Transverse colon (tissue), 4 donors: ENCODE results near the gene CLTC. TPM values are rescaled to one million over a fixed set of nuclear protein-coding genes. Genes with fewer than 3 reads are reported as not detected.

Experiments
- DNase-seq: peaks from one replicate; pipeline ENCODE4 v3.0.0-alpha.2; 2019
- H3K27ac ChIP-seq, 4 donors: fragments of 200-600 bp; sonication (generic); 2 replicates each; pipeline ENCODE4 v1.5.1; 2016 to 2018; ENCODE audit warnings: inconsistent platforms in 4 of 4
- H3K27me3 ChIP-seq: fragments of 200-600 bp; sonication (generic); 2 replicates; pipeline ENCODE4 v1.5.1; 2017; ENCODE audit warnings: inconsistent platforms
- H3K36me3 ChIP-seq, 4 donors: fragments of 200-600 bp; sonication (generic); 2 replicates each; pipeline ENCODE4 v1.5.1; 2017 to 2019; ENCODE audit warnings: inconsistent platforms in 4 of 4
- H3K4me1 ChIP-seq, 4 donors: fragments of 200-600 bp; sonication (generic); 2 replicates each; pipeline ENCODE4 v1.5.1; 2017 to 2020; ENCODE audit warnings: inconsistent platforms in 4 of 4
- H3K4me3 ChIP-seq, 4 donors: fragments of 200-600 bp; sonication (generic); 1 replicate in 1 of 4; 2 replicates in 3 of 4; pipeline versions ENCODE4 v1.5.1 to v1.6.1; 2017 to 2019; ENCODE audit warnings: inconsistent platforms in 4 of 4
- H3K9me3 ChIP-seq, 2 donors: fragments of 200-600 bp; sonication (generic); 2 replicates each; pipeline ENCODE4 v1.5.1; 2017 to 2019; ENCODE audit warnings: inconsistent platforms in 2 of 2
- CTCF ChIP-seq, 5 experiments: fragments of 200-600 bp in 3 of 5; fragments of 450-650 bp in 2 of 5; sonication (generic) in 3 of 5; IDR thresholded peaks; 1 replicate in 2 of 5; 2 replicates in 3 of 5; pipeline ENCODE4 v1.5.1; 2016 to 2017; ENCODE audit warnings: antibody characterized with exemption in 5 of 5, inconsistent platforms in 3 of 5, mild to moderate bottlenecking in 2 of 5, moderate library complexity in 1 of 5
- EP300 ChIP-seq: sonication (generic); formaldehyde crosslinking; IDR thresholded peaks from one replicate; pipeline ENCODE4 v1.6.1; 2017; ENCODE audit warnings: antibody characterized with exemption, low read depth
- POLR2A ChIP-seq: fragments of 450-650 bp; IDR thresholded peaks from one replicate; pipeline ENCODE4 v1.6.1; 2016; ENCODE audit warnings: antibody characterized with exemption, mild to moderate bottlenecking, moderate library complexity
- POLR2AphosphoS5 ChIP-seq, 3 donors: sonication (generic); formaldehyde crosslinking; IDR thresholded peaks; one replicate each; pipeline ENCODE4 v1.6.1; 2016; ENCODE audit warnings: antibody characterized with exemption in 3 of 3
- WGBS, 2 donors: methylation state at CpG; one replicate each; pipeline ENCODE4 v1.1.5; 2018; ENCODE audit warnings: low coverage in 1 of 2; 5-methylcytosine and 5-hydroxymethylcytosine counted together
- in situ Hi-C, 4 donors: fragments of 200-750 bp; cut with MboI; loops; one replicate each; pipeline versions ENCODE4 v1.15.0 to v1.15.1; 2017; ENCODE audit warnings: low sequenced_read_pairs in 3 of 4, low pct_ligation_motif_present in 1 of 4, low pct_unique_long_range_greater_than_20kb in 1 of 4
- intact Hi-C: fragments of 100-400 bp; cut with DNase I; formaldehyde crosslinking; loops from one replicate; pipeline ENCODE4 v1.15.1; 2023; ENCODE audit warnings: low total_unique reads
- total RNA-seq, 4 donors: library from RNA; depleted of rRNA; stranded (reverse); fragments of >200 nt; gene quantifications; one replicate each; pipeline ENCODE4 v1.1.0, GENCODE V29; 2016

The CLTC gene
- total RNA-seq, 4 donors from 2014 or later: 165 to 283 (median 242) TPM

DNA sequence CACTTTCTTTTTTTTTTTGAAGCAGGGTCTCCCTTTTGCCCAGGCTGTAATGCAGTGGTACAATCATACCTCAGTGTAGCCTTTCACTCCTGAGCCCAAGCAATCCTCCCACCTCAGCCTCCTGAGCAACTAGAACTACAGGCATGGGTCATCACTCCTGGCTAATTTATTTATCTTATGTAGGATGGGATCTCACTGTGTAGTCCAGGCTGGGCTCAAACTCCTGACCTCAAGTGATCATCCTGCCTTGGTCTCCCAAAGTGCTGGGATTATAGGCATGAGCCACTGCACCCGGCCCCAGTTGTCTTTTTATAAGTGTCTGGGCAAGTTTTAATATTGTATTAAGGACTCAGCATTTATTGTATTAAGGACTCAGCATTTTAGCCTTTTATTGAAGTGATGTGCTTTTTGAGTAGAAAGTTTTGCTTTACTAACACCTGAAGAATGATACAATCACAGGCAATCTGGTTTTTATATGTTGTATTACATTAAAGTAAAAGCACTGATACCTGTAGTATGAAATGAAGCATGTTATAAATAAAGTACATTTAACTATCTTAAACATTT, 110.7 kb downstream of the CLTC start:
- WGBS, 2 donors: 91 to 100% methylated on average over 1 of the region's 1 CpG
- no peak for DNase-seq
- H3K9me3 ChIP-seq: no peaks in the 10 kb centered on the region
- in situ Hi-C loops (loop anchor here in 2 of 4 donors (25.0 kb wide), 1 partner anchor 307 kb away; no protein-coding TSS in a partner anchor), intact Hi-C loops (no loop called here)
- H3K27me3 ChIP-seq: no peaks in the 10 kb centered on the region
- H3K27ac ChIP-seq: peak overlapping the region in 2 of 4 donors; percentile 16 to 29
- H3K4me1 ChIP-seq: peaks cover 4 to 84% (median 35%) of the 10 kb centered on the region in 4 donors
- no peak for TF ChIP-seq POLR2A
- TF ChIP-seq CTCF (IDR thresholded peaks at IDR 0.05): no peak
- no peak for TF ChIP-seq POLR2AphosphoS5 (IDR thresholded peaks at IDR 0.05)
- no peak for TF ChIP-seq EP300
- no peak overlapping the region for H3K4me3 ChIP-seq
- H3K36me3 ChIP-seq: peaks cover 0 to 1% (median 0%) of the 10 kb centered on the region in 4 donors

GRCh38 chr17:59733697-59734096, 114.0 kb downstream of the CLTC start:
- Histone ChIP-seq H3K9me3 (no peaks in the 10 kb centered on the region), H3K4me3 (no peak overlapping the region), H3K4me1 (peaks cover 4 to 73% (median 36%) of the 10 kb centered on the region in 4 donors), H3K36me3 (peaks cover 0 to 11% (median 0%) of the 10 kb centered on the region in 4 donors), H3K27me3 (no peaks in the 10 kb centered on the region), H3K27ac (peak overlapping the region; percentile 73 to 77 (median 74))
- no peak for DNase-seq
- intact Hi-C loops: no loop called here
- 80 to 81% methylated on average over 2 of the region's 2 CpGs for WGBS, 2 donors
- in situ Hi-C loops: loop anchor here in 2 of 4 donors (25.0 kb wide), 1 partner anchor 304 kb away; no protein-coding TSS in a partner anchor
- no peak for TF ChIP-seq CTCF (IDR thresholded peaks at IDR 0.05)
- no peak for TF ChIP-seq POLR2A
- no peak for TF ChIP-seq POLR2AphosphoS5 (IDR thresholded peaks at IDR 0.05)
- no peak for TF ChIP-seq EP300

DNA sequence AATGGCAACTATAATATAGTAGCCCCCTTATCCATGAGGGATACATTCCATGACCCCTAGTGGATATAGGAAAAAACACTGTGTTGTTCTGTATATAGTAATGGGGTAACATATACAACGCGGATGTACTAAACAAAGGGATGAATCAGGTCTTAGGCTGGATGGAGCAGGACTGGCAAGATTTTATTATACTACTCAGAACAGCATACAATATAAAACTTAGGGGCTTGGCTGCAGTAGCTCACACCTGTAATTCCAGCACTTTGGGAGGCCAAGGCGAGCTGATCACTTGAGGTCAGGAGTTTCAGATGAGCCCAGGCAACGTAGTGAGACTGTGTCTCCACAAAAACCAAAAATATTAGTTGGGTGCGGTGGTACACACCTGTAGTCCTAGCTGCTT, 114.5 kb downstream of the CLTC start:
- DNase-seq: peak; percentile 47
- Histone ChIP-seq H3K27ac (peak overlapping the region; percentile 73 to 77 (median 74)), H3K36me3 (peaks cover 0 to 16% (median 0%) of the 10 kb centered on the region in 4 donors), H3K4me1 (peaks cover 4 to 68% (median 35%) of the 10 kb centered on the region in 4 donors), H3K9me3 (no peaks in the 10 kb centered on the region), H3K4me3 (no peak overlapping the region), H3K27me3 (no peaks in the 10 kb centered on the region)
- 55 to 80% methylated on average over 1 to 5 of the region's 5 CpGs for WGBS, 2 donors
- TF ChIP-seq CTCF (IDR thresholded peaks at IDR 0.05): no peak
- peak; percentile 28 for TF ChIP-seq POLR2A
- TF ChIP-seq POLR2AphosphoS5 (IDR thresholded peaks at IDR 0.05): peak in 1 of 3 donors; percentile 23
- intact Hi-C loops (no loop called here), in situ Hi-C loops (loop anchor here in 2 of 4 donors (25.0 kb wide), 1 partner anchor 303 kb away; no protein-coding TSS in a partner anchor)

GRCh38 chr17:59737324-59737723, 117.6 kb downstream of the CLTC start:
- no peak for DNase-seq
- intact Hi-C loops (no loop called here), in situ Hi-C loops (loop anchor here in 2 of 4 donors (25.0 kb wide), 1 partner anchor 300 kb away; no protein-coding TSS in a partner anchor)
- Histone ChIP-seq H3K4me3 (no peak overlapping the region), H3K36me3 (peaks cover 0 to 22% (median 0%) of the 10 kb centered on the region in 4 donors), H3K27ac (peak overlapping the region in 2 of 4 donors; percentile 74 to 77), H3K9me3 (no peaks in the 10 kb centered on the region), H3K4me1 (peaks cover 4 to 49% (median 26%) of the 10 kb centered on the region in 4 donors), H3K27me3 (no peaks in the 10 kb centered on the region)
- TF ChIP-seq EP300 (no peak), POLR2AphosphoS5 (IDR thresholded peaks at IDR 0.05) (no peak), POLR2A (no peak)
- 71 to 72% methylated on average over 3 of the region's 3 CpGs for WGBS, 2 donors
